A673 (cell line): ENCODE measurements around the gene GNG12.

Experiments used
- EZH2 ChIP-seq: fragments of 200-600 bp; sonication (generic); IDR thresholded peaks from 2 replicates; pipeline ENCODE4 v1.6.1; 2017; ENCODE audit warnings: borderline replicate concordance, low read depth, mild to moderate bottlenecking, mixed read lengths, antibody characterized with exemption, low read length; ENCODE audit not compliant: poor library complexity, severe bottlenecking
- TF ChIP-seq, protein P1 (sequence below): fragments of 300-800, 200-600 bp; sonication (generic); conservative IDR thresholded peaks from 2 replicates; pipeline ENCODE4 v1.5.1; 2017; ENCODE audit warnings: low read depth, mild to moderate bottlenecking, antibody characterized with exemption, low read length, moderate library complexity, mixed read lengths

DNA sequence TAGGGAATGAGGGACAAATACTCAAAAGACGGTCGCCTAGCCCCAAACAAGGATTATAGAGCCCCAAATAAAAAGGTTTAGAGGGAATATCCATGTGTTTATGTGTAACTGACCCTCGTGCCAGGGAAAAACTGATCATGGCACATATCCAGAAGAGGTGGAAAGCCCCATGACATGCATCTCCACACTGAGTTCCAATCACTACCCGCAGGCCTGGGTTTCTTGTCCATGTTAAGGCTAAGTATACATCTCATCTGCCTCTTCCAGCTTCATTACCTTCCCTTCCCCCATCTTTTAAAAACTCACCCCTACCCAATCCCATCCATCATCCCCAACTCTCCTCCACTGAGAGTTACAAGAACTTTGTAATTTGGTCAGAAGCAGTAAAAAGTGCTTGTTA is 133.0 kb downstream of the GNG12 start:
- TF ChIP-seq, protein P1, sequence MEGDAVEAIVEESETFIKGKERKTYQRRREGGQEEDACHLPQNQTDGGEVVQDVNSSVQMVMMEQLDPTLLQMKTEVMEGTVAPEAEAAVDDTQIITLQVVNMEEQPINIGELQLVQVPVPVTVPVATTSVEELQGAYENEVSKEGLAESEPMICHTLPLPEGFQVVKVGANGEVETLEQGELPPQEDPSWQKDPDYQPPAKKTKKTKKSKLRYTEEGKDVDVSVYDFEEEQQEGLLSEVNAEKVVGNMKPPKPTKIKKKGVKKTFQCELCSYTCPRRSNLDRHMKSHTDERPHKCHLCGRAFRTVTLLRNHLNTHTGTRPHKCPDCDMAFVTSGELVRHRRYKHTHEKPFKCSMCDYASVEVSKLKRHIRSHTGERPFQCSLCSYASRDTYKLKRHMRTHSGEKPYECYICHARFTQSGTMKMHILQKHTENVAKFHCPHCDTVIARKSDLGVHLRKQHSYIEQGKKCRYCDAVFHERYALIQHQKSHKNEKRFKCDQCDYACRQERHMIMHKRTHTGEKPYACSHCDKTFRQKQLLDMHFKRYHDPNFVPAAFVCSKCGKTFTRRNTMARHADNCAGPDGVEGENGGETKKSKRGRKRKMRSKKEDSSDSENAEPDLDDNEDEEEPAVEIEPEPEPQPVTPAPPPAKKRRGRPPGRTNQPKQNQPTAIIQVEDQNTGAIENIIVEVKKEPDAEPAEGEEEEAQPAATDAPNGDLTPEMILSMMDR: no peak
- no peak for TF ChIP-seq EZH2
